PC-9 (cell line): ENCODE results near the gene KLRC1. TPM values are rescaled to one million over a fixed set of nuclear protein-coding genes. Genes with fewer than 3 reads are reported as not detected.
"Not testable (repeated sequence)": the region's sequence is repeated elsewhere in the genome, so short reads cannot be mapped to it uniquely, and the experiment has no call there.

Experiments
- BruUV-seq: library from RNA; stranded (reverse); fragments of 400-500 nt; replicated peaks from 2 replicates; lab custom pipeline; 2021; lab: Mats Ljungman, UMichigan
- CTCF ChIA-PET: fragments of 300-600 bp; sonication (Branson Sonifier 250); formaldehyde crosslinking; loops from one replicate; lab custom pipeline; 2022; ENCODE audit warnings: antibody characterized with exemption; lab: Charles Lee
- POLR2A ChIA-PET: fragments of 300-600 bp; sonication (Branson Sonifier 250); formaldehyde crosslinking; loops from one replicate; lab custom pipeline; 2022; ENCODE audit warnings: antibody characterized with exemption; ENCODE audit not compliant: unreplicated experiment; lab: Charles Lee
- DNase-seq, 2 experiments: peaks; one replicate each; pipeline versions ENCODE4 v3.0.0 to v3.0.0-alpha.2; 2015 to 2022; ENCODE audit warnings: mixed read lengths in 1 of 2
- H2AFZ ChIP-seq: fragments of 200-600 bp; sonication (generic); 2 replicates; pipeline ENCODE4 v1.8.1; 2017; ENCODE audit warnings: antibody characterized with exemption
- H3F3A ChIP-seq: fragments of 200-600 bp; sonication (generic); 2 replicates; pipeline ENCODE4 v1.8.1; 2017; ENCODE audit warnings: antibody characterized with exemption, mild to moderate bottlenecking, low read depth; ENCODE audit not compliant: insufficient read depth
- H3K27ac ChIP-seq: fragments of 200-600 bp; sonication (generic); 2 replicates; pipeline ENCODE4 v1.6.1; 2016; ENCODE audit warnings: mixed run types
- H3K27me3 ChIP-seq: fragments of 200-600 bp; sonication (generic); 2 replicates; pipeline ENCODE4 v1.6.1; 2016; ENCODE audit warnings: low read depth, mixed run types; ENCODE audit not compliant: insufficient read depth
- H3K36me3 ChIP-seq: fragments of 200-600 bp; sonication (generic); 2 replicates; pipeline ENCODE4 v1.6.1; 2016; ENCODE audit warnings: low read depth, mixed run types
- H3K4me1 ChIP-seq: fragments of 200-600 bp; sonication (generic); replicated peaks from 2 replicates; pipeline ENCODE4 v1.6.1; 2016; ENCODE audit warnings: mixed run types; ENCODE audit not compliant: insufficient read depth
- H3K4me2 ChIP-seq: fragments of 200-600 bp; sonication (generic); 2 replicates; pipeline ENCODE4 v1.6.1; 2017; ENCODE audit warnings: mixed run types
- H3K4me3 ChIP-seq: fragments of 200-600 bp; sonication (generic); 2 replicates; pipeline ENCODE4 v1.6.1; 2016; ENCODE audit warnings: mixed run types
- H3K79me2 ChIP-seq: fragments of 200-600 bp; sonication (generic); 2 replicates; pipeline ENCODE4 v1.6.1; 2017; ENCODE audit warnings: low read depth, mixed run types
- H3K9me2 ChIP-seq: fragments of 200-600 bp; sonication (generic); 2 replicates; pipeline ENCODE4 v1.8.1; 2017; ENCODE audit warnings: mild to moderate bottlenecking; ENCODE audit not compliant: insufficient read depth
- H3K9me3 ChIP-seq: fragments of 200-600 bp; sonication (generic); 2 replicates; pipeline ENCODE4 v1.8.1; 2016; ENCODE audit warnings: low read depth; ENCODE audit not compliant: insufficient read depth
- H4K20me1 ChIP-seq: fragments of 200-600 bp; sonication (generic); 2 replicates; pipeline ENCODE4 v1.8.1; 2017; ENCODE audit not compliant: insufficient read depth
- intact Hi-C: fragments of 100-400 bp; cut with micrococcal nuclease; formaldehyde crosslinking; loops from one replicate; pipeline ENCODE4 v1.10.0; 2022; ENCODE audit not compliant: unreplicated experiment
- total RNA-seq: library from RNA; stranded (reverse); gene quantifications from 2 replicates; pipeline ENCODE4 v1.2.3, GENCODE V29; 2021

KLRC1 gene
- total RNA-seq, 1 experiment from 2014 or later: not detected

- H3K4me2 ChIP-seq, H3K9me3 ChIP-seq, H3K79me2 ChIP-seq, DNase-seq, H3K27me3 ChIP-seq, POLR2A ChIA-PET, intact Hi-C loops, H3K27ac ChIP-seq, H3K36me3 ChIP-seq, CTCF ChIA-PET, H4K20me1 ChIP-seq, H3F3A ChIP-seq, H3K4me1 ChIP-seq, H3K4me3 ChIP-seq, BruUV-seq, H2AFZ ChIP-seq, H3K9me2 ChIP-seq: not testable (repeated sequence)
These were observed 22.6 kb downstream of the KLRC1 start for GRCh38 chr12:10430623-10431022.

DNA sequence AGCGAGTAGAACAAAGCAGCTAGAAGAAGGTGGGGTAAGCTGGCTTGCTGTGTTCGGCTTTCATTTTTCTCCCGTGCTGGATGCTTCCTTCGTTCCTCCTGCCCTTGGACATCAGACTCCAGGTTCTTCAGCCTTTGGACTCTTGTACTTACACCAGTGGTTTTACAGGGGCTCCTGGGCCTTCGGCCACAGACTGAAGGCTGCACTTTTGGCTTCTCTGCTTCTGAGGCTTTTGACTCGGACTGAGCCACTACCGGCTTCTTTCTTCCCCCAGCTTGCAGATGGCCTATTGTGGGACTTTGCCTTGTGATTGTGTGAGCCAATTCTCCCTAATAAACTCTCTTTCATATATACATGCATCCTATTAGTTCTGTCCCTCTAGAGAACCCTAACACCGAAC, 27.2 kb downstream of the KLRC1 start:
- H2AFZ ChIP-seq, H3F3A ChIP-seq, BruUV-seq, H3K4me3 ChIP-seq, H3K36me3 ChIP-seq, DNase-seq, intact Hi-C loops, H4K20me1 ChIP-seq, H3K27ac ChIP-seq, CTCF ChIA-PET, H3K9me3 ChIP-seq, H3K9me2 ChIP-seq, H3K27me3 ChIP-seq, H3K79me2 ChIP-seq, H3K4me2 ChIP-seq, H3K4me1 ChIP-seq: not testable (repeated sequence)
- POLR2A ChIA-PET: interaction anchor here (0.6 kb wide), 1 partner anchor 1870 kb away, joined by 3 read pairs; no protein-coding TSS in a partner anchor

DNA sequence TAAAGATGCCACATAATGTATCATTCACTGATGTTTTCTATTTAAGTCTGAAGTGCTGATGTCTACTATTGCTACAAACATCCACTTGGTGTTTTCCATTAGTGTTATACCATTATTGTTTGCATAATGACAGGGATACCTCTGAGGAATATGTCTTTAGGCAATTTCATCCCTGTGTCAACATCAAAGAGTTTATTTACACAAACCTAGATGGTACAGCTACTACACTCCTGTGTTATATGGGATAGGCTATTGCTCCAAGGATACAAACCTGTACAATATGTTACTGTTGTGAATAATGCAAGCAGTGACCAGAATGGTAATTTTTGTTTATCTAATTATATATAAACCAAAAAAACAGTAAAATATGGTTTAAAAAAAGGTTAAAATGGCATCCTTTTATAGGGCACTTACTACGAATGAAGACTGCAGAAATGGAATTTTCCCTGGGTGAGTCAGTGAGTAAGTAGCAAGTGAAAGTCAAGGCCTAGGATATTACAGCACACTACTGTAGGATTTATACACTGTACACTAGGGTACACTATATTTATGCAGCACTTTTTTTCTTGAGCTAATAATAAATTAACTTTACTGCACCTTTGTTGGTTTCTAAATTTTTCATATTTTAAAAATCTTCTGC, 28.8 kb downstream of the KLRC1 start:
- DNase-seq, POLR2A ChIA-PET, H3K9me2 ChIP-seq, H3K9me3 ChIP-seq, intact Hi-C loops, H3K4me1 ChIP-seq, H3K4me3 ChIP-seq, H4K20me1 ChIP-seq, H3K27me3 ChIP-seq, H3K79me2 ChIP-seq, H3K36me3 ChIP-seq, H2AFZ ChIP-seq, H3F3A ChIP-seq, BruUV-seq, CTCF ChIA-PET, H3K27ac ChIP-seq, H3K4me2 ChIP-seq: not testable (repeated sequence)

- BruUV-seq, H4K20me1 ChIP-seq, H3K4me1 ChIP-seq, intact Hi-C loops, POLR2A ChIA-PET, H3K27me3 ChIP-seq, H3K4me2 ChIP-seq, H3K36me3 ChIP-seq, CTCF ChIA-PET, H3K4me3 ChIP-seq, H3K9me3 ChIP-seq, H3K27ac ChIP-seq, H3K79me2 ChIP-seq, H3K9me2 ChIP-seq, H2AFZ ChIP-seq, H3F3A ChIP-seq: not testable (repeated sequence)
- DNase-seq: peak in 1 of 2 experiments; percentile 63
These were observed 31.0 kb downstream of the KLRC1 start for GRCh38 chr12:10422159-10422558.

- H3K4me2 ChIP-seq, H3K27ac ChIP-seq, H3F3A ChIP-seq, H3K9me2 ChIP-seq, H3K27me3 ChIP-seq, H3K9me3 ChIP-seq, H4K20me1 ChIP-seq, CTCF ChIA-PET, intact Hi-C loops, H3K4me3 ChIP-seq, H3K4me1 ChIP-seq, H2AFZ ChIP-seq, H3K79me2 ChIP-seq, H3K36me3 ChIP-seq, DNase-seq, BruUV-seq: not testable (repeated sequence)
- POLR2A ChIA-PET: interaction anchor here (0.7 kb wide), 1 partner anchor 16 kb away, joined by 6 read pairs; no protein-coding TSS in a partner anchor
These were observed 32.8 kb downstream of the KLRC1 start, which contains the start of gene KLRC3 for GRCh38 chr12:10420334-10420733. Gene KLRC3 (minus strand): TSS chr12:10420595. CDS start chr12:10420550, 45 bp downstream.
